GM12891 (cell line): ENCODE results near the gene CCDC83.
"Not testable (repeated sequence)": the region's sequence is repeated elsewhere in the genome, so short reads cannot be mapped to it uniquely, and the experiment has no call there.

Source experiments
- POLR2A ChIP-seq: IDR thresholded peaks from 2 replicates; pipeline ENCODE4 v1.6.1; 2011; ENCODE audit warnings: low read depth, low read length, control low read depth
- TAF1 ChIP-seq: IDR thresholded peaks from 2 replicates; pipeline ENCODE4 v1.6.1; 2011; ENCODE audit warnings: low read depth, low read length, control low read depth

GRCh38 chr11:85859541-85859940 is 4.4 kb downstream of the CCDC83 start:
- TF ChIP-seq POLR2A, TAF1: not testable (repeated sequence)
